Brain microvascular endothelial cell (primary cell): Measurements from ENCODE around the gene TMEM63A.

Experiments
- DNase-seq: peaks from one replicate; pipeline ENCODE4 v3.0.0-alpha.2; 2020
- H3K27ac ChIP-seq: fragments of 250-450 bp; sonication (Bioruptor Pico); 2 replicates; pipeline ENCODE4 v1.5.1; 2020; ENCODE audit warnings: mild to moderate bottlenecking, moderate library complexity
- H3K27me3 ChIP-seq: fragments of 250-450 bp; sonication (Bioruptor Pico); replicated peaks from 2 replicates; pipeline ENCODE4 v1.5.1; 2020; ENCODE audit warnings: mild to moderate bottlenecking
- H3K36me3 ChIP-seq: fragments of 250-450 bp; sonication (Bioruptor Pico); replicated peaks from 2 replicates; pipeline ENCODE4 v1.5.1; 2020; ENCODE audit warnings: mild to moderate bottlenecking
- H3K4me3 ChIP-seq: 2 replicates; pipeline ENCODE4 v1.5.1; 2011; ENCODE audit warnings: low read depth, mild to moderate bottlenecking, control low read depth, low read length, moderate library complexity
- in situ Hi-C: cut with HindIII; loops from 2 replicates; pipeline ENCODE4 v1.10.0; 2017; ENCODE audit warnings: low sequenced_read_pairs, low pct_ligation_motif_present
- TF ChIP-seq, protein P1 (sequence below): IDR thresholded peaks from 2 replicates; pipeline ENCODE4 v1.5.1; 2011; ENCODE audit warnings: low read depth, mild to moderate bottlenecking, moderate library complexity, low read length, control low read depth, inconsistent platforms; ENCODE audit errors: missing control alignments

Gene TMEM63A

GRCh38 chr1:225926551-225927113 lies 44.5 kb upstream of the TMEM63A start:
- H3K27ac ChIP-seq: no peak overlapping the region
- TF ChIP-seq, protein P1, sequence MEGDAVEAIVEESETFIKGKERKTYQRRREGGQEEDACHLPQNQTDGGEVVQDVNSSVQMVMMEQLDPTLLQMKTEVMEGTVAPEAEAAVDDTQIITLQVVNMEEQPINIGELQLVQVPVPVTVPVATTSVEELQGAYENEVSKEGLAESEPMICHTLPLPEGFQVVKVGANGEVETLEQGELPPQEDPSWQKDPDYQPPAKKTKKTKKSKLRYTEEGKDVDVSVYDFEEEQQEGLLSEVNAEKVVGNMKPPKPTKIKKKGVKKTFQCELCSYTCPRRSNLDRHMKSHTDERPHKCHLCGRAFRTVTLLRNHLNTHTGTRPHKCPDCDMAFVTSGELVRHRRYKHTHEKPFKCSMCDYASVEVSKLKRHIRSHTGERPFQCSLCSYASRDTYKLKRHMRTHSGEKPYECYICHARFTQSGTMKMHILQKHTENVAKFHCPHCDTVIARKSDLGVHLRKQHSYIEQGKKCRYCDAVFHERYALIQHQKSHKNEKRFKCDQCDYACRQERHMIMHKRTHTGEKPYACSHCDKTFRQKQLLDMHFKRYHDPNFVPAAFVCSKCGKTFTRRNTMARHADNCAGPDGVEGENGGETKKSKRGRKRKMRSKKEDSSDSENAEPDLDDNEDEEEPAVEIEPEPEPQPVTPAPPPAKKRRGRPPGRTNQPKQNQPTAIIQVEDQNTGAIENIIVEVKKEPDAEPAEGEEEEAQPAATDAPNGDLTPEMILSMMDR: no peak
- DNase-seq: peak; percentile 37
- H3K27me3 ChIP-seq: no peaks in the 10 kb centered on the region
- H3K4me3 ChIP-seq: no peak overlapping the region
- in situ Hi-C loops: no loop called here
- H3K36me3 ChIP-seq: peaks cover 3% of the 10 kb centered on the region

DNA sequence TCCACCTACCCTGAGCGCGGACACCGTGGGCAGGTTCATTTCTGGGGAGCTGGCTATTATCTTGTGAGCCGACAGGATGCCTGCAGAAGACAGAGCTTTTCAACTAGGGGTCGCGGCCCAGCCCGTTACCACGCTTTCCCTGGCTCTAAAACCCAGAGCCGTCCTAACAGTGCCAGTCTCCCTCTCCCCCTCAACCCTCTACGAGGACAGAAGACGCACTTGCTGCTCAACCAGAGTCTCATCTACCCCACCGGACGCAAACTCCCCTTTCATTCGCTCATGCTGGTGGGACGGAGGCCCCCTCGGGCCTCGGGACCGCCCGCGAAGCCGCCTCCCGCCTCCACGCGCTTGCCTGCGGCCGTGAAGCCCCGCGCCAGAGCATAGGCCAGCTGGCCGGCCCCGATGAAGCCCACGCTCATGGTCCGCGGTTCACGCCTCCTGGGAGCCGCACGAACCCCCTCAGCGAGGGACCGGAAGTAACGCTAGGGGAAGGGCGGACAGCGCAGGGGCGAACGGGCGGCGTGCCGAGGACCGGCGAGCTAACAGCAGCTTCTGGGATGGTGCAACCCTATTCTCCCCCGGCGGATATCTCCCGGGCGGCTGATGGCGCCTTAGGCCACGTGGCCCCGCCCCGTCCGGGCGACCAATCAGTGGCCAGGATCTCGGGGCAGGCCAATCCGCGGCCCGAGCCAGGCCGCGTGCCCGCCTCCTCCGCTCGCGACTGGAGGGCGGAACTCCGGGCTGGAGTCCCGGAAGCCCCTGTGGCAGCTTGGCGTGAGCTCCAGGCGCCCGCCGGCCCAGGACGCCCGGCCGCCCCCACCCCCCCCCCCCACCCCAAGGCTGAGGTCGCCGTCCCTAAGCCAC lies 41.7 kb upstream of the TMEM63A start, which contains the start of gene PYCR2:
TSS of gene PYCR2 (minus strand) at position 559 of the 864 bp plus-strand sequence. CDS start at position 419, 140 bp downstream.
- in situ Hi-C loops: no loop called here
- Histone ChIP-seq H3K27me3 (no peaks in the 10 kb centered on the region), H3K27ac (peak within 1 kb of the TSS; percentile 60), H3K36me3 (peaks cover 15% of the 10 kb centered on the region), H3K4me3 (peak within 1 kb of the TSS; percentile 85)
- DNase-seq: peak; percentile 92
- TF ChIP-seq, protein P1: no peak

DNA sequence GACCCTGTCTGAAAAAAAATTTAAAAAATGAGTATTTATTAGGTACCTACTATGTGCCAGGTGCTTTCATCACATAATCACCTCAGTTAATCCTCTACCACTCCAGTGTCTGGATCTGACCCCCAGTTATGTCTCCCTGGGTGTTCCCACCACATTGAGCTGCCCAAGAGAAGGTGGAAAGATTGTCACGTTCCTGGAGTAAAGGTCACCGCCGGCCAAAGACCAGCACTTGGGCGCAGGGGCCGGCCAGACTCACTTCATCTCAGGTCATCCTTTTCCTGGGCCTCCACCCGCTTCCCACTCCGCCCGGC lies 41.2 kb upstream of the TMEM63A start:
- Histone ChIP-seq H3K27ac (peak overlapping the region; percentile 60), H3K27me3 (no peaks in the 10 kb centered on the region), H3K4me3 (peak overlapping the region; percentile 85), H3K36me3 (peaks cover 19% of the 10 kb centered on the region)
- in situ Hi-C loops: no loop called here
- no peak for DNase-seq
- TF ChIP-seq, protein P1: no peak

DNA sequence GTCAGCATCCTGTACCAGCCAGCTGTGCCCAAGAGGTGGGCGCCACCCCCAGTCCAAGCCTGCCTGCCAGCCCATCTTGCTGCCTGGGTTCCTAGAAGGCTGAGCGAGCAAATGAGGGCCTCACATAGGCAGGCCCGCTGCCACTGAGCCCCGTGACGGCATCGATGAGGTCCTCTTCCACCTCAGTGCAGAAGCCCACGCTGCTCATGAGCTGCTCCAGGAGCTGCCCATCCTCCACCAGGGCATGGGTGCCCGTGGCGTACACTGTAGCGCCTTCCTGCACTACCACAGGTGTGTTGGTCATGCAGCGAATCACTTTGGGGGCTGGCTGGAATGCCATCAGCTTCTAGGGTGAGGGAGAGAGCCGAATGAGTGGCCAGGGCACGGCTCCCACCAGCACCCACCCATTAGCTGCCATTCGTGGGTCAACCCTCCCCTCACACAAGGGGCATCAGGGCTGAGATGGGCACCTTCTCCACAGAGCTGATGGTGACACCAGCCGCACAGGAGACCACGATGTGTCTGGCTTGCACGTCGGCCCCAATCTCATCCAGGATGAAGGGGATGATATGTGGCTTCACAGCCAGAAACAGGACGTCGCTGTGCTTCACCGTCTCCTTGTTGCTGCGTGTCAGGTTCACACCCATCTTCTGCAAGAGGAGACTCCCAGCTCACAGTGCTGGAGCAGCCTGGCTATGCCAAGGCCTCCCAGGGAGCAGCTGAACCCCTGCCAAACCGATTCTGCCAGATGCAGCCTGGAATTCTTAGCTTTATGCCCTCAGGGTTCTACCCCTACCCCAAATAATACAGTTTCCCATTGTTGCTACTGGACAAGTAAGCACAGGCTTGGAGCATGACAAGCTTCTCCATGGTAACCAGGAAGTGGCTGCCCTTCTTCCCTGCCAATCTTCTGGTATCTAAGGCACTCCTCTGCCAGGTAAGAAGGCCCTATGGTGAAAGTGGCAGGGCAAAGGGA lies 39.8 kb upstream of the TMEM63A start:
- in situ Hi-C loops: no loop called here
- DNase-seq: no peak
- Histone ChIP-seq H3K4me3 (no peak overlapping the region), H3K36me3 (peaks cover 29% of the 10 kb centered on the region), H3K27ac (no peak overlapping the region), H3K27me3 (no peaks in the 10 kb centered on the region)
- TF ChIP-seq, protein P1: no peak

DNA sequence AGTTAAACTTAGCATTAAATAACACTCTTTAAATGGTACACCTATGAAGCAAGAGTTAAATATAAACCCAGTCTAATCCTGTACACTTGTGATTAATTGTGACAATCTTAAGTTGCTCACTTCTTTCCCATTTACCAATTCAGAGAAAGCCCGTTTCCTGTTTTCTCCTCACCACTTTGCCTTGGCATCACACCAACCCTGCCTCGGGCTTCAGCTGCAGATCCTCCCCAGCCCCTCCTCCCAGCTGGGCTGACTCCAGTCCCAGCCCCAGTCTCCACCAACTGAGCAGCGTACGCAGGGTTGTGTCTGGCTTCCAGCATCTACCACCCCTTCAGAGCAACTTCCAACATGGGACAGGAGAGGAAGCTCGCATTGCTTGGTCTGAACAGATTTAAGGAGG lies 37.7 kb upstream of the TMEM63A start:
- H3K27me3 ChIP-seq: no peaks in the 10 kb centered on the region
- TF ChIP-seq, protein P1: no peak
- in situ Hi-C loops: no loop called here
- H3K36me3 ChIP-seq: peaks cover 30% of the 10 kb centered on the region
- no peak for DNase-seq
- H3K27ac ChIP-seq: no peak overlapping the region
- no peak overlapping the region for H3K4me3 ChIP-seq
